Kidney epithelial cell (primary cell): ENCODE data around the gene DCN. TPM values are rescaled to one million over a fixed set of nuclear protein-coding genes. Genes with fewer than 3 reads are reported as not detected.
A peak's percentile ranks its signal among the peaks of the same experiment; 100 is the strongest.

Experiments
- DNase-seq: peaks from one replicate; pipeline ENCODE4 v3.0.0-alpha.2; 2010; ENCODE audit warnings: low read depth
- H3K27me3 ChIP-seq: 2 replicates; pipeline ENCODE4 v1.6.0; 2011; ENCODE audit warnings: low read length; ENCODE audit not compliant: control insufficient read depth, insufficient read depth
- H3K36me3 ChIP-seq: 2 replicates; pipeline ENCODE4 v1.5.1; 2011; ENCODE audit warnings: low read length; ENCODE audit not compliant: control insufficient read depth, insufficient read depth
- H3K4me3 ChIP-seq: 2 replicates; pipeline ENCODE4 v1.5.1; 2011; ENCODE audit warnings: low read depth, mild to moderate bottlenecking, control low read depth, low read length
- CTCF ChIP-seq: IDR thresholded peaks from 2 replicates; pipeline ENCODE4 v1.5.1; 2011; ENCODE audit warnings: mild to moderate bottlenecking, moderate library complexity, low read length, control low read depth, inconsistent platforms; ENCODE audit not compliant: insufficient read depth, poor library complexity, severe bottlenecking
- total RNA-seq: library from RNA; depleted of rRNA; stranded (reverse); fragments of >200 nt; gene quantifications from 2 replicates; pipeline ENCODE4 v1.2.3, GENCODE V29; 2015

Gene DCN
- total RNA-seq, 1 donor from 2014 or later = 3.1 TPM

DNA sequence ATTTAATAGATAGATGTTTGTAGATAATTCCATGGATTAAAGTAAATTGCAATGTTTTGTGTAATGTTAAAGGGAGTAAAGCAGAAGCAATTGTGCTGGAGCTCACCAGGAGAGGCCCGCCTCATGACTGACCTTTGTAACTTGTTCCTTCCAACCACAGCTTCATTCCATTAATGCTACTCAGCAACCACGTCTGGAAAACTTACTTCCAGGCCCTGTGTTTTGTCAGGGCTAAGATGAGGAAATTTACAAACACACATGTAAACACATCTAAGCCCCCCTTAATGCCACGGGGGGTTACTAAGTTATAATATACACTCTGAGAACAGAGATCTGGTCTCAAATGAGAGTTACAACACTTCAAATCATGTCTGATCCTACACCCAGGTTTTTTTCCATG lies 83.7 kb downstream of the DCN start:
- no peak for TF ChIP-seq CTCF
- H3K36me3 ChIP-seq = no peaks in the 10 kb centered on the region
- H3K27me3 ChIP-seq = no peaks in the 10 kb centered on the region
- peak; percentile 90 for DNase-seq
- no peak overlapping the region for H3K4me3 ChIP-seq

GRCh38 chr12:91098461-91098860 lies 84.2 kb downstream of the DCN start:
- DNase-seq = no peak
- H3K36me3 ChIP-seq = no peaks in the 10 kb centered on the region
- no peak for TF ChIP-seq CTCF
- H3K27me3 ChIP-seq = no peaks in the 10 kb centered on the region
- H3K4me3 ChIP-seq = no peak overlapping the region

DNA sequence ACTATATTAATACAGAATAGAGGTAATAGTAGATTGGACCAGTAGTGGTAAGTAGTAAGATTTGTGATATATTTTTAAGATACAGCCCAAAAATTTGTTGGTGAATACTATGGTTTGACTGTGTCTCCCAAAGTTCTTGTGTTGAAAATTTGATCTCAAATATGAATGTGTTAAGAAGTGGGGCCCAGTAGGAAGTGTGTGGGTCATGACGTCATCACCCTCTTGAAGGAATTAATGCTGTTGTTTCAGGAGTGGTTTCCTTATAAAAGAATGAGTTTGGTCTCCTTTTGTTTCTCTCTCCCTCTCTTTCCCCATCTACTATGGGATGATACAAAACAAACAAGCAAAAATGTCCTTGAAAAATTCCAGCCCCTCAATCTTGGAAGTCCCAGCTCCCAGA lies 87.7 kb downstream of the DCN start:
- no peaks in the 10 kb centered on the region for H3K27me3 ChIP-seq
- no peaks in the 10 kb centered on the region for H3K36me3 ChIP-seq
- DNase-seq = no peak
- no peak overlapping the region for H3K4me3 ChIP-seq
- no peak for TF ChIP-seq CTCF

DNA sequence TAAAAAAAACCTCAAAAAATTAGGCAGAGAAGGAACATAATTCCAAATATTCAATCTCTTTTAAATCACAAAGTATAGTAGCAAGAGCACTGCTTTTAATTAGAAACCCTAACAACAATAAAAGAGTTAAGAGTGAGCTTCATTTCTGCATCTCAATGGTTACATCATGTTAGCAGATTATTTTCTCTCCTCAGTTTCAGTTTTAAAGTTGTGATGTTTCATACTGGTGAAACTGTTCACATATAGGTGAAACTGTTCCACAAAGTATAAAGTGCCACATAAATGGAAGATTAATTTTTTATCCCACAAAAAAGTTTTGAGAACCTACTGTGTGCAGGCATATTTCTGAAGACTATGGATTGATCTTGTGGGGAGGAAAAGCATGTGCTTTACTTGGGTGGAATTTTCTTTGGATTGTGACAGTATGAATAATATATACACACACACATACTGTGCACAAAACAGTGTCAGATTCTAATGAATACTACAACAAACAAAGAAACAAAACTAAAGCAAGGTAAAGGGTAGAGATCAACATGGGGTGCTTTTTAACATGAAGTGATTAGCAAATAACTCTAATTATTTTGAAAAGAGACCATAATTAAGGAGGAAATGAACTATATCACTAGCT lies 88.5 kb downstream of the DCN start:
- TF ChIP-seq CTCF = no peak
- no peaks in the 10 kb centered on the region for H3K36me3 ChIP-seq
- H3K27me3 ChIP-seq = no peaks in the 10 kb centered on the region
- DNase-seq = no peak
- no peak overlapping the region for H3K4me3 ChIP-seq

DNA sequence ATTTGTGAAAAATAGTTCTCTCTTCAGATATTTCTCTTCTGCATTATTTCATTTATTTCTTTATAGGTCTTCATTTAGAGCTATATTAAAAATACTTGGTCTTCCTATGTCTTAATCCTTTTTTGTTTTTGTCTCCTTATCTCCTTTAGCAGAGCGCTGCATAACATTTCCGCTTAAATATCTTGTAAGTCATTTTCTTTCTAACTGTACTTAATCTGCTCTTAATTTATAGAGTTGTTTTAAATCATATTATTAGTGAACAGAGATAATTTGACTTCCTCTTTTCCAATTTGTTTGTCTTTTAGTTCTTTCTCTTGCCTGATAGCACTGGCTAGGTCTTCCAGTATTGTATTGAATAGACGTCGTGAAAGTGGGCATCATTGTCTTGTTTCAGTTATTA lies 89.3 kb downstream of the DCN start:
- H3K36me3 ChIP-seq = no peaks in the 10 kb centered on the region
- TF ChIP-seq CTCF = no peak

More for the DNA sequence above, 89.3 kb downstream of the DCN start:
- Histone ChIP-seq H3K4me3 (no peak overlapping the region), H3K27me3 (no peaks in the 10 kb centered on the region)
- DNase-seq = no peak
